ENCODE data around the gene DBN1.
A peak's percentile ranks its signal among the peaks of the same experiment; 100 is the strongest.

Gene DBN1

DNA sequence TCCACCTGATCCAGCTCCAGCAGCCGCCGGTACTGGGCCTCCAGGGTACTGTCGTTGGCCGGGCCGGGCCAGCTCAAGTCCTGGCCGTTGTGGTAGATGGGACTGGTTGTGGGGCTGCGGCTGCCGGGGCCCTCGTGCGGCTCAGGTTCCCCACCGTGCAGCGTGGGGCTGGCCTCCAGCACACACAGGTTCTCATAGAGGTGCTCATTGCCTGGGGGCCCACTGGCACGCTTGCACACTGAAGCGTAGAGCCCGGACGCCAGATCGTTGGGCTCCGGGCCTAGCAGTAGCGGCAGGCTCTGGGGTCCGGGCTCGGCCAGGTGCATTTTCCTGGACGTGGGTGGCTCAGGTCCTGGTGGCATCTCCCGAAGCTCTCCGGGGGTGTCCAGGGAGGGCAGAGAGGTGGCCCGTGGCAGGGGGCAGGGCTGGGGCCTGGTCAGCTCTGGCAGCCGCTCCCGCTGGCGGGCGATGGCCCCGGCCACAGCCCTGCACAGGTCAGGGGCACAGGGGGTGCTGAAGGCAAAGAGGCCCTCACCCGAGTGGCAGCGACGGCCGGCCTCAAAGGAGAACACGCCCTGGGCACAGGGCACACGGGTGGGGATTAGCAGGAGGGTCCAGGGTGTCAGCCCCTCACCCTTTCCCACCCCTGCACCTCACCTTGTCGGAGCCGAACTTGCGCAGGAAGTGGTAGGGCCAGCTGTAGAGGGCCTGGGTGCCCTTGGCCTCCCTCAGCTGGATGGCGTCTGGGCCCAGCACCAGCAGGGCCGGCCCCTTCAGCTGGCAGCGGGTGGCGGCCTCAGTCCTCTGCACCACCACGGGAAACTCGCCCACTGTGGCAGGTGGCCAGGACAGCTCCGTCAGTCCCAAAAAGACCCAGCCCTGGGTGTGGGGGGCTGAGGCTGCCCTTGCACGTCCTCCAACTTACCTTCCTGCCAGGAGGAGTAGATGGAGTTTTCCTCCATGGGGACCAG, 30.9 kb upstream of the DBN1 start:
- DNase-seq (ENCODE audit: low read depth, low spot score) = no peak

GRCh38 chr5:177503351-177504085, 30.1 kb upstream of the DBN1 start:
- no peak for DNase-seq (ENCODE audit: low read depth, low spot score)

DNA sequence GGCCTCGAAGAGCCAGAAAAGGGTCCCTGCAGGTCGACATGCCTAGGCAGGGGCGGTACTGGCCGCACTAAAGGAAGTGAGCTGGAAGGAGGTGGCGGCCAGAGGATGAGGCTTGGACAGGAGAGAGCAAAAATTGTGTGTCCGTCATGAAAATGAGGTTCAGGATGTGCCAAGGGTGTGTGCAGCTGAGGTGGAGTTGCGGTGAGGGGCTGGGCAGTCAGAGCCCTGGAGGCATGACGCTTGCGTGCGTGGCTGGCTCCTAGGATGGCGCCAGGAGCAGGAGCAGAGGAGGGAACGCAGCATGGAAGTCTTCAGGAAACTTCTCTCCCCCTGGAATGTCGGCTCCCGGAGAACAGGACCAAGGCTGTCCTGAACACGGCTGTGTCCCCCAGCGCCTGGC, 29.5 kb upstream of the DBN1 start:
- DNase-seq (ENCODE audit: low read depth, low spot score) = no peak

DNA sequence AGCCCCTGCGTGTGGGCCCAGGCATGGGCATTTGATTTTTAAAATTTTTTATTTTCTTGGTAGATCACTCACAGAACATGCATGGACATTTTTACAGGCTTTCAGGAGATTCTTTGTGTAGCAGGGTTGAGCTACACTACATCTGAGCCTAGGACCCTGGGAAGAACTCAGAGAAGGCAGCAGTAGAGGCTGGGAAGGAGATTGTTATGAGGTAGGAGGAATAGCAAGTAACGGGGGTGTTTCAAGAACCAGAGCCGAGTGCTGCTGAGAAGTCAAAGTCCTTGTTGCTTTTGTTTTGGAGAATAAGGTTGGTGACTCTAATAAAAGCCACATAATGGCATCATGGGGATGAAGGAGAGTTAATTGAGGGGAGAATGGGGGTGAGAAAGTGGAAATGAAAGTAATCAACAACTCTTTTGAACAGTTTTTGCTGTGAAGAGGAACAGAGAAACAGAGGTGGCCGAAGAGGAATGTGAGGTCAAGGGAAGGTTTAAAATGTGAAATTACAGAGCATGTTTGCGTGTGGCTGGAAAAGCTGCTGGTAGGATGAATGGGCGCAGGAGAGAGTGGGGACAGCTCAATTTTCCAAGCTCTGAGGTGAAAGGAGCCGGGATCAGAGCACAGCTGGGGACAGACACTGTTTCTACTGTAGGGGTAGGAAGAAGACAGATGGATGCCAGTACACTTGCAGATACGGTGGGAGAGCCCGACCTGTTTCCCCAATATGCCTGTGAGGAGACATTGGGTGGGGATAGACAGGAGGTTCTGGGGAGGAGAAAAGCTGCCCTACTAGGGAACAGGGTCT, 28.6 kb upstream of the DBN1 start:
- no peak for DNase-seq (ENCODE audit: low read depth, low spot score)

- DNase-seq (ENCODE audit: low read depth, low spot score) = peak; percentile 91
Observed at GRCh38 chr5:177500685-177501522, 27.5 kb upstream of the DBN1 start.

DNA sequence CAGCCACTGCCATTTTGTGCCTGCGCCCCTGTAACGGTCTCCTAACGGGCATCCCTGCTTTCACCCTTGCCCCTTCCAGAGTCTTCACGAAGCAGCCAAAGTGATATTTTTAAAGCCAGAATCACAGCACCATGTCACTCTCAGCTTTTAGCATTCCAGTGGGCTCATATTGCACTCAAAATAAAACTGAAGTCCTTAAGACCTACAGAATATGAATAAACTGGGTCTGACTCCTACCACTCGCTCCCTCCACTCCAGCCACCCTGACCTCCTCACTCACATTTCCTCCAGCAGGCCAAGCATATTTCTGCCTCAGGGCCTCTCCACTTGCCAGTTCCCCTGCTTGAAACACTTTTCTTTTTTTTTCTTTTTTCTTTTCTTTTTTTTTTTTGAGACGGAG, 26.4 kb upstream of the DBN1 start:
- no peak for DNase-seq (ENCODE audit: low read depth, low spot score)

DNA sequence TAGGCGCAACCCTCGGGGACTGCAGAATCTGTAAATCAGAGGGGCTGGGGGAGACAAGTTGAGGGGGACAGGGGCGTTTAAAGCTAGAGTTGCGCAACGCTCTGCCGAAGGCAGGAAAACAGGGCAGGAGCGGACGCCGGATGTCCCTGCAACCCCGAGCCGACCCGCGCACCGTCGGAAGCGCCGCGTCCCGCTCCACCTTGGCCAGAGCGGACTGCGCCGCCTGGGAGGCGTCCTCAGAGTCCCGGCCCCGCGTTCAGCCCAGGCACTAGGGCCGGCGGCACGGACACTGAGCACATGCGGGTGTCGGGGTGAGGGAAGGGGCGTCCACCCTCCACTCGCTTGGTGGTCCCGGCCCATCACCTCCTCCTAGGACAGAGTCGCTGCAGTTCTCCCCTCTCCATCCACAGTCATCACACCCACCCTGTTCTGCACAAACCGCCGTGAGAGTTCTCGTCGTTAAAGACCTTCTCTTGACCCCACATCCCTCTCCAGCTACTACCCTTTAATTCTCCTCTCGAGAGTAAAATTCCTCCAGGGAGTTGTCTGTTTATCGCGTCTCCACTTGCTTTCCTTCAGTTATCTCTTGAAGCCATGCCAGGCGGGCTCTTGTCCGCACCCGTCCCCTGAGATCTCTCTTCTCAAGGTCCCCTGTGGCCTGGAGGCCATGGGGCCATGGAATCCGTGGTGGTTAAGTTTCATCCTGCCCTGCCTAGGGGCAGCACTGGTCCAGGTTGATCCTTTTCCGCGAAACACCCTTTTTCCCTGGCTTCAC, 24.8 kb upstream of the DBN1 start:
- no peak for DNase-seq (ENCODE audit: low read depth, low spot score)

DNA sequence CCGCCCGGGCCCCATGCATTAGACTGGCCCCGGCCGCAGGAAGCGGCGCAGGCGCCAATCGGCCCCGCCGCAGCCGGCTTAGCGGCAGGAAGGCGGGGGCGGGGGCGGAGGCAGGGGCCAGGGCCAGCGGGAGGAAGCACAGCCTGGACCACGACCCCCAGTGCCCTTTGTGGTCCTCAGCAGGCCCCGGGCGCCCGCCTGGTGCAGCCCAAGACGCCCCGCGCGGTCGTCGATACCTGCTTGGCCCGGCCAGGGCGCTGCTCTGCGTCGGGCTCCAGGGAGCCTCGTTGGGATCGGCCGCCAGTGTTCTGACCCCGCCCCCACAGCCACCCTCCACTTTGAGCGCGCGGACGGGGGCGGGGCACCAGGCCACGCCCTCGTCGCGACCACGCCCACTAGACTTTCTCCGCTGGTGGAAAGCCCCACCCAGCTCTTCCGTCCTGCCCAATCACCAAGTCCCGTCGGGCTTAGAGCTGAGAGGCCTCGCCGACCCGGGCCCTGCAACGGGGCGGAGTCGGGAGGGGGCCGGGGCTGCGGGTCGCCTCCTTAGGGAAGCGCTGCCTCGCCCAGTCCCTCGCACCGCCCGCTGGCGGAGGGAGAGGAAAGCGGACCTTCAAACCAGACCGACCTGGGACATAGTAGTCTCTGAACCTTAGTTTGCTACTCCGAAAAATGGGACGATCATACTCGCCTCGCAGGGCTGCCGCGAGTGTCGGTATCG, 24.0 kb upstream of the DBN1 start, which contains the start of gene PDLIM7:
Gene PDLIM7, minus strand, starts transcription at position 313 of the 721 bp plus-strand sequence. CDS start 1,092 bp downstream, outside the sequence.
- peak; percentile 100 for DNase-seq (ENCODE audit: low read depth, low spot score)

- DNase-seq (ENCODE audit: low read depth, low spot score) = peak; percentile 94
Observed at GRCh38 chr5:177496727-177497291, 23.4 kb upstream of the DBN1 start.

- DNase-seq (ENCODE audit: low read depth, low spot score) = peak; percentile 71
Observed at GRCh38 chr5:177496070-177496726, 22.8 kb upstream of the DBN1 start.

DNA sequence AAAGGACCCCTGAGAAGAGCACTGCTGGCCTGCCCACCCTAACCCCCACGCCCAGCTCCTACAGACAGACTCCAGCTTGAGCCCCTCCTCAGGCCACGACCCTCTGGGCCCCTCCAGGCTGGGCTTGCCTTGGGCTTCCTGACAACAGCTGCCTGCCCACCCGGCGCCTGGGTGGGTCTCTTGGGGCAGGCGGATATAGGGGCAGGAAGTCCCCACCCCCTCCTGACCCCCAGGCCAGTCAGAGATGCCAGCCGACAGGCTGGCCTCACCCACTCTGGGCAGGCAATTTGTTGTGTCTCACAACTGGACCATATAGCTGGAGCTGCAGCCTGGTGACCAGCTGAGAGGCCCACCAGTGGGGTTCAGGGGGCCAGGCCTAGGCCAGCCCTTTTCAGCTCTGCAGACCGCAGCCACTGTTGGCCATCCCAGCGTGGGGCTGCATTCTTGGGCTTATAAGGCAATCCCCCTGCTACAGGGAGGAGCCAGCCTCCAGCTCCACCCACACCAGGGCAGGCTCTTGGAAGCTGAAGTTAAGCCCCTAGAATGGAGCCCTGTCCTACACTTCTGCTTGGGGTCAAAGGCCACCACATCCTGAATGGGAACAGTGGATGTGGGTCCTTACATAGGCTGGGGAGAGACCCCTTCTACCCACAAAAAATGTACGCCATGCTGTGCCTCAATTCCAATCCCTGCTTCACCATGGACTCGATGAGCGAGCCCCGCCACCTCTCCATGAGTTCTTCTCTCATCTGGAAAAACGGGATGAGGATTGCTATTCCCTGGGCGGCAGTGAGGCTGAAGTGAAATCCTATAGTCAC, 22.0 kb upstream of the DBN1 start:
- peak; percentile 90 for DNase-seq (ENCODE audit: low read depth, low spot score)

DNA sequence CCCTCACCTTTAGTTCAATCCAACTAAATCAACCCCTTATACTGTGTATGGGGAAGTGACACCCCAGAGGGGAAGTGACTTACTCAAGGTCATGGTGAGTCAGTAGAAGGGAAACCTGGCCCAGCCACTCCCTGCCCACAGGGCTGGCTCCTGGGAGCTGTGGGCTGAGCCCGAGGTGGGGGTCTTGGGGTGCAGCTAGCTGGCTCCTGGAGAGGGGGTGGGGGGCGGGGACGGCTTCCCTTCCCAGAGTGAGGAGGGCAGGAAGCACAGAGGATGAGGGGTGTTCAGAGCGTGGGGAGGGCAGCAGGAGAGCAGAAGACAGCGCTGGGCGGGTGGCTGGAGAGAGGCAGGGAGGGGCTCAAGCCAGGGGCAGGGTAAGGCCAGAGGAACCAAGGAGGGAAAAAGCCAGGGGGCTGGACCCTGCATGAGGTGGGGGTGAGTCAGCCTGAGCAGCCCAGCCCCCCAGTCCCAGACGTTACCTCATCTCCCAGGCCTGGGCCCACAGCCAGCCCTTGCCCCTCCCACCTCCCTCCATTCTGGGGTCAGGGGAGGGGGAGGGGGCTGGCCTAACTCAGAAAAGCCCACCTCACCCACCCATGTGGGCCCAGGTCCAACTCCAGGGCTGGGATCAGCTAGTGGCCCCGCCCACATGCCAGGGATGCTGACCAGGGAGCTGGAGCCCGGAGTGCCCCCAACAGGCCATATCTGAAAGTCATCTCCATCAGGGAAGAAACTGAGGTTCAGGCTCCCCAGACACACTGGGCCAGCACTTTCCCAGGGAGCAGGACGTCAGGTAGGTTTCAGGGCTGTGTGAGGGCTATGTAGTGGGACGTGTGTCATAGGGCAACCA, 21.1 kb upstream of the DBN1 start:
- peak; percentile 80 for DNase-seq (ENCODE audit: low read depth, low spot score)

GRCh38 chr5:177493795-177494345, 20.4 kb upstream of the DBN1 start:
- DNase-seq (ENCODE audit: low read depth, low spot score) = no peak

- no peak for DNase-seq (ENCODE audit: low read depth, low spot score)
Observed at GRCh38 chr5:177492841-177493240, 19.4 kb upstream of the DBN1 start.

DNA sequence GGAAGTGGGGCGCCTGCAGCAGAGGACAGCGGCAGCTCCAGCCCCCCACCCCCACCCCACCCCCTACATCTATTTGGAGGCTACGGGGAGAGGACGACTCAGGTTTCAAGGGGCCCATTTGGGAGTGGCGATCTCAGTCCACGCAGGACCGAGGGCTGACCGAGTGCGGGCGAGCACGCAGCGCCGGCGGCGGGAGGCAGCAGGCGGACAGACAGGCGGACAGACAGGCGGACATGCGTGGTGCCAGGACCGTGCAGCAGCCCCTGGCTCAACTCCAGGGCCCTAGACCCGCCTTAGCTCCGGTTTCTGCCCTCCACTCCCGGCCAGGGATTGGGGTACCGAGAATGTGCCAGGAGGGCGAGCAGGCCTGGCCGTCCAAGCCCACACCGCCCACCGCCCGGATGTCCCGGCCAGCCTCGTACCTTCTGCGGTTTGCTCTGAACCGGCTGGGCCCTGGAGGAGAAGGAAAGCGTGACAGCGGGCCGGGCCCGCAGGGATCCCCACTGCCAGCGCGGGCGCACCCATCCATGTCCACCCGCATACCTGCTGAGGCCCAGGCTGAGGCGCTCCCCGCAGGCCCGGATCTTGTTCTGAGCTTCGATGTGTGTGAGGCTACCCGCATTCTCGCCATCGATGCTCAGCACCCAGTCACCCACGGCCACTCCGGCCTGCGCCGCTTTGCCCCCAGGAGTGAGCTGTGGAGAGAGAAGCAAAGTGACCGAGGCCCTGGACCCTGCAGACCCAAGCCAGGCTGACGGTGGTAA, 18.7 kb upstream of the DBN1 start:
- no peak for DNase-seq (ENCODE audit: low read depth, low spot score)
